HepG2 (cell line): Measurements from ENCODE around the gene GAS2L1. TPM values are rescaled to one million over a fixed set of nuclear protein-coding genes. Genes with fewer than 3 reads are reported as not detected.

ENCODE experiments used
- BRCA1 ChIP-seq: sonication (generic); formaldehyde crosslinking; IDR thresholded peaks from 2 replicates; pipeline ENCODE4 v1.4.0; 2020; ENCODE audit warnings: missing genetic modification reagents
- HNF4A ChIP-seq: sonication (generic); formaldehyde crosslinking; IDR thresholded peaks from 2 replicates; pipeline ENCODE4 v1.4.0; 2020; ENCODE audit warnings: missing genetic modification reagents
- HNF4G ChIP-seq, 2 experiments: sonication (generic) in 1 of 2; formaldehyde crosslinking in 1 of 2; IDR thresholded peaks; 2 replicates each; pipeline versions ENCODE4 v1.4.0 to v1.6.1; 2011 to 2020; ENCODE audit warnings: borderline replicate concordance in 2 of 2, low read depth in 2 of 2, mild to moderate bottlenecking in 2 of 2, low read length in 1 of 2, missing genetic modification reagents in 1 of 2, moderate library complexity in 1 of 2
- KIAA2018 ChIP-seq: sonication (generic); formaldehyde crosslinking; IDR thresholded peaks from 2 replicates; pipeline ENCODE4 v1.5.0; 2020; ENCODE audit warnings: mild to moderate bottlenecking, missing genetic modification reagents, borderline replicate concordance
- MLX ChIP-seq: IDR thresholded peaks from 2 replicates; pipeline ENCODE4 v1.6.1; 2016
- NFKBIZ ChIP-seq: IDR thresholded peaks from 2 replicates; pipeline ENCODE4 v1.6.1; 2018; ENCODE audit warnings: missing genetic modification reagents, missing compliant biosample characterization
- PRMT3 ChIP-seq: sonication (generic); formaldehyde crosslinking; IDR thresholded peaks from 2 replicates; pipeline ENCODE4 v1.8.1; 2022; ENCODE audit warnings: low read depth, mild to moderate bottlenecking, moderate library complexity, missing genetic modification reagents, borderline replicate concordance
- REXO4 ChIP-seq: sonication (generic); formaldehyde crosslinking; IDR thresholded peaks from 2 replicates; pipeline ENCODE4 v1.8.0; 2022; ENCODE audit warnings: missing genetic modification reagents, mild to moderate bottlenecking, borderline replicate concordance
- SNAI1 ChIP-seq: sonication (generic); formaldehyde crosslinking; IDR thresholded peaks from 2 replicates; pipeline ENCODE4 v1.5.0; 2020; ENCODE audit warnings: mild to moderate bottlenecking, missing genetic modification reagents, borderline replicate concordance
- ZNF101 ChIP-seq: sonication (generic); formaldehyde crosslinking; IDR thresholded peaks from 2 replicates; pipeline ENCODE4 v1.4.0; 2020; ENCODE audit warnings: mild to moderate bottlenecking, low read depth, missing genetic modification reagents, borderline replicate concordance
- ZNF34 ChIP-seq: sonication (generic); formaldehyde crosslinking; IDR thresholded peaks from 2 replicates; pipeline ENCODE4 v1.4.0; 2020; ENCODE audit warnings: mild to moderate bottlenecking, missing genetic modification reagents, borderline replicate concordance
- ZNF543 ChIP-seq: sonication (generic); formaldehyde crosslinking; IDR thresholded peaks from 2 replicates; pipeline ENCODE4 v1.4.0; 2020; ENCODE audit warnings: mild to moderate bottlenecking, missing genetic modification reagents
- ZSCAN25 ChIP-seq: sonication (generic); formaldehyde crosslinking; IDR thresholded peaks from 2 replicates; pipeline ENCODE4 v1.8.0; 2022; ENCODE audit warnings: mild to moderate bottlenecking, missing genetic modification reagents
- ZSCAN30 ChIP-seq: sonication (generic); formaldehyde crosslinking; IDR thresholded peaks from 2 replicates; pipeline ENCODE4 v1.5.0; 2020; ENCODE audit warnings: mild to moderate bottlenecking, missing genetic modification reagents
- polyA plus RNA-seq, 8 experiments: library from polyadenylated mRNA; depleted of rRNA in 3 of 8; stranded (reverse) in 7 of 8; unstranded in 1 of 8; fragments of >200 nt; fragmentation: Illumina TruSeq in 4 of 8; extraction: Trizol in 4 of 8; gene quantifications; 2 replicates each; pipeline versions ENCODE4 v1.2.1 to v1.2.3, GENCODE V29; 2011 to 2016; ENCODE audit warnings: low read depth in 4 of 8, missing spikeins in 1 of 8, mixed read lengths in 1 of 8; ENCODE audit not compliant: insufficient read depth in 1 of 8
- total RNA-seq, 5 experiments: library from RNA; depleted of rRNA; stranded (reverse); fragments of >200 nt; fragmentation: Illumina TruSeq; extraction: Trizol; gene quantifications; 2 replicates each; pipeline ENCODE4 v1.2.3, GENCODE V29; 2016; ENCODE audit warnings: low read depth in 1 of 5
- TF ChIP-seq, protein P1 (sequence below): sonication (generic); formaldehyde crosslinking; IDR thresholded peaks from 2 replicates; pipeline ENCODE4 v1.4.0; 2020; ENCODE audit warnings: mild to moderate bottlenecking, missing genetic modification reagents
- TF ChIP-seq, protein P2 (sequence below): IDR thresholded peaks from 2 replicates; pipeline ENCODE4 v1.6.1; 2016; ENCODE audit warnings: mild to moderate bottlenecking

The GAS2L1 gene
- total and polyA plus RNA-seq, 2 of the 13 experiments (the other 11 are each of a cell fraction or from before 2014, with no cell fraction given) = 1.8 to 3.3 TPM

DNA sequence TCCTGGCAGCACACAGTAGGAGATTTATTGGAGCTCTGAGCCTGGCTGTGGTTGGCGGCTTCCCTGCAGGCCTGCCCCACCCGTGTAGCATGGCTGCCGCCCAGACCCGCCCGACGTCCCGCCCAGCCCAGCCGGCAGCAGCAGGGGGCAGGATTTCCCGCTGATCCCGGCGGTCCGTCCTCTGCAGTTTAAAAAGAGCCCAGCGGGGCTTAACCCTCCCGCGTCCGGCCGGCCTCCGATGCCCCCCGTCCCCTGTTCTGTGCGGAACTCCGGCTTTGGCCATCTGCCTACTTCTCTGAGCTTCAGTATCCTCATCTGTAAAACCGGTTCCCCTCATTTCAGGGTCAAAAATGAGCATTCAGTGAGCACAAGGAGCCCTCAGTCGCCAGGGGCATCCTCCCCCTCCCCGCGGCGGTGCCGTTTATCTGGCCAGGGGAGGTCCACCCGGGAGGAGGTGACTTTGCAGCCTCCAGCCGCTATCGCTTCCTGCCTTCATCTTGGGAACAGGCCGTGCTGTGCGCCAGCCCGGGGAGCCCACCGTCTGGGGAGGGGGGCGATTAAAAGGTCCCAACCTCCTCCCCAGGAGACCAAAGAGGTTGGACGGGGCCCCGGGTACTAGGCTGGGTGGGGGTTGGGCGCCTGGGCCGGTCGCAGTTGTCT is at the start of gene GAS2L1 (continued):
- TF ChIP-seq KIAA2018 (CRISPR knock-in tag) (no peak), SNAI1 (0 out of 2 replicates have a peak, but pooled peaks have one; percentile 63), ZNF543 (CRISPR knock-in tag) (no peak), ZSCAN25 (CRISPR knock-in tag) (no peak), HNF4A (CRISPR knock-in tag) (no peak), PRMT3 (CRISPR knock-in tag) (peak; percentile 42; the same call in 1 of the 2 replicates), BRCA1 (CRISPR knock-in tag) (no peak), HNF4G (IDR thresholded peaks at IDR 0.05; ENCODE audit: borderline replicate concordance, low read depth, low read length) (0 out of 2 replicates have a peak, but pooled peaks have one; percentile 21), HNF4G (CRISPR knock-in tag; IDR thresholded peaks at IDR 0.05; ENCODE audit: borderline replicate concordance, low read depth) (no peak), NFKBIZ (CRISPR knock-in tag) (no peak), ZNF34 (CRISPR knock-in tag) (no peak; the same call in 1 of the 2 replicates), MLX (CRISPR knock-in tag) (no peak), ZNF101 (CRISPR knock-in tag) (no peak), ZSCAN30 (CRISPR knock-in tag) (peak; percentile 48; the same call in 1 of the 2 replicates), REXO4 (CRISPR knock-in tag) (no peak)
- TF ChIP-seq, protein P1, sequence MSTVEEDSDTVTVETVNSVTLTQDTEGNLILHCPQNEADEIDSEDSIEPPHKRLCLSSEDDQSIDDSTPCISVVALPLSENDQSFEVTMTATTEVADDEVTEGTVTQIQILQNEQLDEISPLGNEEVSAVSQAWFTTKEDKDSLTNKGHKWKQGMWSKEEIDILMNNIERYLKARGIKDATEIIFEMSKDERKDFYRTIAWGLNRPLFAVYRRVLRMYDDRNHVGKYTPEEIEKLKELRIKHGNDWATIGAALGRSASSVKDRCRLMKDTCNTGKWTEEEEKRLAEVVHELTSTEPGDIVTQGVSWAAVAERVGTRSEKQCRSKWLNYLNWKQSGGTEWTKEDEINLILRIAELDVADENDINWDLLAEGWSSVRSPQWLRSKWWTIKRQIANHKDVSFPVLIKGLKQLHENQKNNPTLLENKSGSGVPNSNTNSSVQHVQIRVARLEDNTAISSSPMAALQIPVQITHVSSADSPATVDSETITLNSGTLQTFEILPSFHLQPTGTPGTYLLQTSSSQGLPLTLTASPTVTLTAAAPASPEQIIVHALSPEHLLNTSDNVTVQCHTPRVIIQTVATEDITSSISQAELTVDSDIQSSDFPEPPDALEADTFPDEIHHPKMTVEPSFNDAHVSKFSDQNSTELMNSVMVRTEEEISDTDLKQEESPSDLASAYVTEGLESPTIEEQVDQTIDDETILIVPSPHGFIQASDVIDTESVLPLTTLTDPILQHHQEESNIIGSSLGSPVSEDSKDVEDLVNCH (CRISPR knock-in tag) = no peak
- TF ChIP-seq, protein P2, sequence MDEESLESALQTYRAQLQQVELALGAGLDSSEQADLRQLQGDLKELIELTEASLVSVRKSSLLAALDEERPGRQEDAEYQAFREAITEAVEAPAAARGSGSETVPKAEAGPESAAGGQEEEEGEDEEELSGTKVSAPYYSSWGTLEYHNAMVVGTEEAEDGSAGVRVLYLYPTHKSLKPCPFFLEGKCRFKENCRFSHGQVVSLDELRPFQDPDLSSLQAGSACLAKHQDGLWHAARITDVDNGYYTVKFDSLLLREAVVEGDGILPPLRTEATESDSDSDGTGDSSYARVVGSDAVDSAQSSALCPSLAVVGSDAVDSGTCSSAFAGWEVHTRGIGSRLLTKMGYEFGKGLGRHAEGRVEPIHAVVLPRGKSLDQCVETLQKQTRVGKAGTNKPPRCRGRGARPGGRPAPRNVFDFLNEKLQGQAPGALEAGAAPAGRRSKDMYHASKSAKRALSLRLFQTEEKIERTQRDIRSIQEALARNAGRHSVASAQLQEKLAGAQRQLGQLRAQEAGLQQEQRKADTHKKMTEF (CRISPR knock-in tag) = peak; percentile 26; the same call in 1 of the 2 replicates
